GM23338 (cell line): ENCODE data around the gene GTSE1. TPM values are rescaled to one million over a fixed set of nuclear protein-coding genes. Genes with fewer than 3 reads are reported as not detected.

ENCODE experiments used
- ATAC-seq: fragments of 200-7000 bp; cut with Tn5 transposase; 3 replicates; pipeline ENCODE4 v1.9.1; 2020
- DNase-seq: peaks from one replicate; pipeline ENCODE4 v3.0.0-alpha.2; 2015; ENCODE audit warnings: low spot score
- H2AFZ ChIP-seq: fragments of 200-600 bp; sonication (generic); 2 replicates; pipeline ENCODE4 v1.8.0; 2016; ENCODE audit warnings: antibody characterized with exemption, mild to moderate bottlenecking, moderate library complexity
- H3F3A ChIP-seq: fragments of 200-600 bp; sonication (generic); replicated peaks from 2 replicates; pipeline ENCODE4 v1.8.0; 2017; ENCODE audit warnings: antibody characterized with exemption, mixed run types, low read depth
- H3K27ac ChIP-seq: fragments of 200-600 bp; sonication (generic); 2 replicates; pipeline ENCODE4 v1.6.1; 2016; ENCODE audit warnings: low read depth
- H3K27me3 ChIP-seq: fragments of 200-600 bp; sonication (generic); 2 replicates; pipeline ENCODE4 v1.8.0; 2016; ENCODE audit warnings: mild to moderate bottlenecking, mixed run types, moderate library complexity; ENCODE audit not compliant: insufficient read depth
- H3K36me3 ChIP-seq: fragments of 200-600 bp; sonication (generic); 2 replicates; pipeline ENCODE4 v1.8.0; 2016; ENCODE audit warnings: mild to moderate bottlenecking; ENCODE audit not compliant: insufficient read depth
- H3K4me1 ChIP-seq: fragments of 200-600 bp; sonication (generic); 2 replicates; pipeline ENCODE4 v1.8.0; 2016; ENCODE audit warnings: mild to moderate bottlenecking, moderate library complexity; ENCODE audit not compliant: insufficient read depth
- H3K4me2 ChIP-seq: fragments of 200-600 bp; sonication (generic); 2 replicates; pipeline ENCODE4 v1.7.1; 2017; ENCODE audit warnings: mixed run types
- H3K4me3 ChIP-seq: fragments of 200-600 bp; sonication (generic); 2 replicates; pipeline ENCODE4 v1.6.1; 2016; ENCODE audit warnings: mixed run types
- H3K79me2 ChIP-seq: fragments of 200-600 bp; sonication (generic); replicated peaks from 2 replicates; pipeline ENCODE4 v1.8.0; 2017; ENCODE audit warnings: mild to moderate bottlenecking; ENCODE audit not compliant: insufficient read depth
- H3K9me2 ChIP-seq: fragments of 200-600 bp; sonication (generic); 2 replicates; pipeline ENCODE4 v1.8.0; 2017; ENCODE audit not compliant: insufficient read depth
- H4K20me1 ChIP-seq: fragments of 200-600 bp; sonication (generic); replicated peaks from 2 replicates; pipeline ENCODE4 v1.8.0; 2017; ENCODE audit warnings: mild to moderate bottlenecking; ENCODE audit not compliant: insufficient read depth
- H3K27ac Mint-ChIP-seq: 2 replicates; pipeline ENCODE4 v1.8.0; 2020; ENCODE audit warnings: inconsistent platforms, mild to moderate bottlenecking, moderate library complexity, mixed read lengths
- H3K27me3 Mint-ChIP-seq: 3 replicates; pipeline ENCODE4 v1.8.0; 2022; ENCODE audit warnings: low read depth, mild to moderate bottlenecking, moderate library complexity, mixed read lengths, inconsistent platforms; ENCODE audit not compliant: insufficient read depth, poor library complexity
- H3K36me3 Mint-ChIP-seq: 3 replicates; pipeline ENCODE4 v1.8.0; 2021; ENCODE audit warnings: low read depth, mild to moderate bottlenecking, inconsistent platforms, moderate library complexity, mixed read lengths
- H3K4me1 Mint-ChIP-seq: 3 replicates; pipeline ENCODE4 v1.8.0; 2020; ENCODE audit warnings: mild to moderate bottlenecking, inconsistent platforms, mixed read lengths
- H3K4me3 Mint-ChIP-seq: 3 replicates; pipeline ENCODE4 v1.8.0; 2021; ENCODE audit warnings: moderate library complexity, mild to moderate bottlenecking, inconsistent platforms, mixed read lengths
- H3K9me3 Mint-ChIP-seq: 3 replicates; pipeline ENCODE4 v1.8.0; 2020; ENCODE audit warnings: moderate library complexity, mild to moderate bottlenecking, inconsistent platforms, mixed read lengths
- ETS1 ChIP-seq: IDR thresholded peaks from 2 replicates; pipeline ENCODE4 v1.6.1; 2016; ENCODE audit warnings: antibody characterized with exemption
- EZH2 ChIP-seq: fragments of 200-600 bp; sonication (generic); IDR thresholded peaks from one replicate; pipeline ENCODE4 v1.8.0; 2017; ENCODE audit warnings: antibody characterized with exemption, mild to moderate bottlenecking, low read depth; ENCODE audit not compliant: unreplicated experiment
- EZH2phosphoT487 ChIP-seq: fragments of 200-600 bp; sonication (generic); IDR thresholded peaks from one replicate; pipeline ENCODE4 v1.8.1; 2018; ENCODE audit warnings: antibody characterized with exemption; ENCODE audit not compliant: unreplicated experiment
- POLR2AphosphoS5 ChIP-seq: IDR thresholded peaks from 2 replicates; pipeline ENCODE4 v1.6.1; 2016; ENCODE audit warnings: antibody characterized with exemption, low read depth
- STAT1 ChIP-seq: IDR thresholded peaks from one replicate; pipeline ENCODE4 v1.6.1; 2016; ENCODE audit warnings: antibody characterized with exemption; ENCODE audit not compliant: unreplicated experiment
- polyA plus RNA-seq: library from polyadenylated mRNA; unstranded; fragments of >200 nt; fragmentation: Nextera tagmentation; extraction: Ambion mirVana; gene quantifications from 2 replicates; pipeline ENCODE4 v1.2.1, GENCODE V29; 2016
- total RNA-seq: library from RNA; depleted of rRNA; stranded (reverse); fragments of >200 nt; shearing (Covaris generic); gene quantifications from 2 replicates; pipeline ENCODE4 v1.2.3, GENCODE V29; 2014
- TF ChIP-seq, protein P1 (sequence below), 2 experiments: fragments of 200-600 bp in 1 of 2; sonication (generic) in 1 of 2; conservative IDR thresholded peaks; 2 replicates each; pipeline versions ENCODE4 v1.5.1 to v1.6.1; 2016 to 2017; ENCODE audit warnings: antibody characterized with exemption in 2 of 2, low read depth in 2 of 2, mild to moderate bottlenecking in 2 of 2, moderate library complexity in 1 of 2
- TF ChIP-seq, protein P2 (sequence below): fragments of 250-450 bp; sonication (Bioruptor Pico); IDR thresholded peaks from 2 replicates; pipeline ENCODE4 v1.5.0; 2020; ENCODE audit warnings: mild to moderate bottlenecking, moderate library complexity

Gene GTSE1
- total and polyA plus RNA-seq, 2 experiments from 2014 or later: 26.3 to 28.6 TPM

GRCh38 chr22:46368422-46368821 lies 71.8 kb downstream of the GTSE1 start:
- no peaks in the 10 kb centered on the region for H3K79me2 ChIP-seq
- H3K9me3 Mint-ChIP-seq: no peaks in the 10 kb centered on the region
- H3K36me3 Mint-ChIP-seq: no peaks in the 10 kb centered on the region
- no peak overlapping the region for H3K4me3 ChIP-seq
- no peaks in the 10 kb centered on the region for H4K20me1 ChIP-seq
- no peak overlapping the region for H3K27ac ChIP-seq
- peaks cover 6% of the 10 kb centered on the region for H3K27me3 Mint-ChIP-seq
- no peaks in the 10 kb centered on the region for H3K9me2 ChIP-seq
- no peaks in the 10 kb centered on the region for H3K36me3 ChIP-seq
- no peak overlapping the region for H2AFZ ChIP-seq
- DNase-seq (no peak), ATAC-seq (no peak)
- no peak for TF ChIP-seq POLR2AphosphoS5
- TF ChIP-seq EZH2: no peak
- TF ChIP-seq EZH2phosphoT487: no peak
- peaks cover 4% of the 10 kb centered on the region; the same call in 1 of the 2 replicates for H3K4me1 ChIP-seq
- peaks cover 6% of the 10 kb centered on the region for H3K4me1 Mint-ChIP-seq
- H3K4me3 Mint-ChIP-seq: no peak overlapping the region
- no peak overlapping the region for H3K27ac Mint-ChIP-seq
- H3K4me2 ChIP-seq: no peak overlapping the region
- H3F3A ChIP-seq: 0 out of 2 replicates have a peak, but pooled peaks cover 4% of the 10 kb centered on the region
- no peaks in the 10 kb centered on the region for H3K27me3 ChIP-seq

DNA sequence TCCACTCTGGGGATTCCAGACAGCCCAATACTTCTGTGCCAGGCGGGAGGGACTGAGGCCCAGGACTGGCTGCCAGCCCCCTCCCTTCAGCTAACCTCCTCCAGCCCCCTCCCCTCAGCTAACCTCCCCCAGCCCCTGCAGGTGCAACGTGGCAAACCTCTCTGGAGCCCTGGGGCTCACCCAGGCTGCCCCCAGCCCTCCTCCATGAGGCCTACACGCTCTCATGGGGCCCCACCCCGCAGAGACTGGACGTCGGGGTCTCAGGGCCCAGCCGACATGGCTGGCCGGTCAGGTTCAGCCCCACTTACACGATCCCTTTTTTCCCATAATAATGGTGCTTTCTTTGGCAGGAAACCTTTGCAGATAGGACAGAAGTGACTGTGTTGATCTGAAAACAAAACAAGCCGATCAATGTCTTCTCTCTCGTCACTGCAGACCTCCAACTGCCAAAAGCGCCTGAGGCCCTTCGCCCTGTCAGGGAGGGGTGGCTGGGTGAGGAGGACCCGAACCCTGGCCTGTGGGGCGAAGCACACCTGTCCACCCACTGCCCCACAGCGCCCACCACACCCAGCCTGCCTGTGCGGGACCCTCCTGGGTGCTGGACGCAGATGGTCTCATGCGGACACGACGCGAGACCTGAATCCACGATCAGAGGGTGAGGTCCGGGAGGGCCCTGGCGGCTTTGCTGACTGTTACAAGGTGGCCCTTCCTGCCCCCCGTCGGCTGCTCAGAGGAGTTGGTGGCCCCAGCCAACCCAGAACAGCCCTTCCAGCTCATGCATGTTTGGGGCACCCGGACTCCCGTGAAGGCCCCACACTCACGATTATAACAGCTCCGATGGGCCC lies 72.4 kb downstream of the GTSE1 start:
- Histone ChIP-seq H4K20me1 (no peaks in the 10 kb centered on the region), H3K4me2 (no peak overlapping the region), H3K79me2 (no peaks in the 10 kb centered on the region), H3K4me1 (peaks cover 4% of the 10 kb centered on the region; the same call in 1 of the 2 replicates), H3K4me3 (no peak overlapping the region), H3F3A (0 out of 2 replicates have a peak, but pooled peaks cover 4% of the 10 kb centered on the region), H3K36me3 (no peaks in the 10 kb centered on the region), H2AFZ (no peak overlapping the region), H3K27ac (no peak overlapping the region), H3K27me3 (no peaks in the 10 kb centered on the region), H3K9me2 (no peaks in the 10 kb centered on the region)
- Mint-ChIP-seq H3K36me3 (no peaks in the 10 kb centered on the region), H3K9me3 (no peaks in the 10 kb centered on the region), H3K4me3 (no peak overlapping the region), H3K27me3 (peaks cover 4% of the 10 kb centered on the region), H3K27ac (no peak overlapping the region), H3K4me1 (peaks cover 6% of the 10 kb centered on the region)
- no peak for ATAC-seq
- DNase-seq: no peak
- TF ChIP-seq STAT1 (no peak), ETS1 (no peak), POLR2AphosphoS5 (no peak), EZH2 (no peak)
- TF ChIP-seq, protein P1, sequence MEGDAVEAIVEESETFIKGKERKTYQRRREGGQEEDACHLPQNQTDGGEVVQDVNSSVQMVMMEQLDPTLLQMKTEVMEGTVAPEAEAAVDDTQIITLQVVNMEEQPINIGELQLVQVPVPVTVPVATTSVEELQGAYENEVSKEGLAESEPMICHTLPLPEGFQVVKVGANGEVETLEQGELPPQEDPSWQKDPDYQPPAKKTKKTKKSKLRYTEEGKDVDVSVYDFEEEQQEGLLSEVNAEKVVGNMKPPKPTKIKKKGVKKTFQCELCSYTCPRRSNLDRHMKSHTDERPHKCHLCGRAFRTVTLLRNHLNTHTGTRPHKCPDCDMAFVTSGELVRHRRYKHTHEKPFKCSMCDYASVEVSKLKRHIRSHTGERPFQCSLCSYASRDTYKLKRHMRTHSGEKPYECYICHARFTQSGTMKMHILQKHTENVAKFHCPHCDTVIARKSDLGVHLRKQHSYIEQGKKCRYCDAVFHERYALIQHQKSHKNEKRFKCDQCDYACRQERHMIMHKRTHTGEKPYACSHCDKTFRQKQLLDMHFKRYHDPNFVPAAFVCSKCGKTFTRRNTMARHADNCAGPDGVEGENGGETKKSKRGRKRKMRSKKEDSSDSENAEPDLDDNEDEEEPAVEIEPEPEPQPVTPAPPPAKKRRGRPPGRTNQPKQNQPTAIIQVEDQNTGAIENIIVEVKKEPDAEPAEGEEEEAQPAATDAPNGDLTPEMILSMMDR (conservative IDR thresholded peaks at IDR 0.05; ENCODE audit: low read depth in 2 of 2): no peak
- TF ChIP-seq, protein P2, sequence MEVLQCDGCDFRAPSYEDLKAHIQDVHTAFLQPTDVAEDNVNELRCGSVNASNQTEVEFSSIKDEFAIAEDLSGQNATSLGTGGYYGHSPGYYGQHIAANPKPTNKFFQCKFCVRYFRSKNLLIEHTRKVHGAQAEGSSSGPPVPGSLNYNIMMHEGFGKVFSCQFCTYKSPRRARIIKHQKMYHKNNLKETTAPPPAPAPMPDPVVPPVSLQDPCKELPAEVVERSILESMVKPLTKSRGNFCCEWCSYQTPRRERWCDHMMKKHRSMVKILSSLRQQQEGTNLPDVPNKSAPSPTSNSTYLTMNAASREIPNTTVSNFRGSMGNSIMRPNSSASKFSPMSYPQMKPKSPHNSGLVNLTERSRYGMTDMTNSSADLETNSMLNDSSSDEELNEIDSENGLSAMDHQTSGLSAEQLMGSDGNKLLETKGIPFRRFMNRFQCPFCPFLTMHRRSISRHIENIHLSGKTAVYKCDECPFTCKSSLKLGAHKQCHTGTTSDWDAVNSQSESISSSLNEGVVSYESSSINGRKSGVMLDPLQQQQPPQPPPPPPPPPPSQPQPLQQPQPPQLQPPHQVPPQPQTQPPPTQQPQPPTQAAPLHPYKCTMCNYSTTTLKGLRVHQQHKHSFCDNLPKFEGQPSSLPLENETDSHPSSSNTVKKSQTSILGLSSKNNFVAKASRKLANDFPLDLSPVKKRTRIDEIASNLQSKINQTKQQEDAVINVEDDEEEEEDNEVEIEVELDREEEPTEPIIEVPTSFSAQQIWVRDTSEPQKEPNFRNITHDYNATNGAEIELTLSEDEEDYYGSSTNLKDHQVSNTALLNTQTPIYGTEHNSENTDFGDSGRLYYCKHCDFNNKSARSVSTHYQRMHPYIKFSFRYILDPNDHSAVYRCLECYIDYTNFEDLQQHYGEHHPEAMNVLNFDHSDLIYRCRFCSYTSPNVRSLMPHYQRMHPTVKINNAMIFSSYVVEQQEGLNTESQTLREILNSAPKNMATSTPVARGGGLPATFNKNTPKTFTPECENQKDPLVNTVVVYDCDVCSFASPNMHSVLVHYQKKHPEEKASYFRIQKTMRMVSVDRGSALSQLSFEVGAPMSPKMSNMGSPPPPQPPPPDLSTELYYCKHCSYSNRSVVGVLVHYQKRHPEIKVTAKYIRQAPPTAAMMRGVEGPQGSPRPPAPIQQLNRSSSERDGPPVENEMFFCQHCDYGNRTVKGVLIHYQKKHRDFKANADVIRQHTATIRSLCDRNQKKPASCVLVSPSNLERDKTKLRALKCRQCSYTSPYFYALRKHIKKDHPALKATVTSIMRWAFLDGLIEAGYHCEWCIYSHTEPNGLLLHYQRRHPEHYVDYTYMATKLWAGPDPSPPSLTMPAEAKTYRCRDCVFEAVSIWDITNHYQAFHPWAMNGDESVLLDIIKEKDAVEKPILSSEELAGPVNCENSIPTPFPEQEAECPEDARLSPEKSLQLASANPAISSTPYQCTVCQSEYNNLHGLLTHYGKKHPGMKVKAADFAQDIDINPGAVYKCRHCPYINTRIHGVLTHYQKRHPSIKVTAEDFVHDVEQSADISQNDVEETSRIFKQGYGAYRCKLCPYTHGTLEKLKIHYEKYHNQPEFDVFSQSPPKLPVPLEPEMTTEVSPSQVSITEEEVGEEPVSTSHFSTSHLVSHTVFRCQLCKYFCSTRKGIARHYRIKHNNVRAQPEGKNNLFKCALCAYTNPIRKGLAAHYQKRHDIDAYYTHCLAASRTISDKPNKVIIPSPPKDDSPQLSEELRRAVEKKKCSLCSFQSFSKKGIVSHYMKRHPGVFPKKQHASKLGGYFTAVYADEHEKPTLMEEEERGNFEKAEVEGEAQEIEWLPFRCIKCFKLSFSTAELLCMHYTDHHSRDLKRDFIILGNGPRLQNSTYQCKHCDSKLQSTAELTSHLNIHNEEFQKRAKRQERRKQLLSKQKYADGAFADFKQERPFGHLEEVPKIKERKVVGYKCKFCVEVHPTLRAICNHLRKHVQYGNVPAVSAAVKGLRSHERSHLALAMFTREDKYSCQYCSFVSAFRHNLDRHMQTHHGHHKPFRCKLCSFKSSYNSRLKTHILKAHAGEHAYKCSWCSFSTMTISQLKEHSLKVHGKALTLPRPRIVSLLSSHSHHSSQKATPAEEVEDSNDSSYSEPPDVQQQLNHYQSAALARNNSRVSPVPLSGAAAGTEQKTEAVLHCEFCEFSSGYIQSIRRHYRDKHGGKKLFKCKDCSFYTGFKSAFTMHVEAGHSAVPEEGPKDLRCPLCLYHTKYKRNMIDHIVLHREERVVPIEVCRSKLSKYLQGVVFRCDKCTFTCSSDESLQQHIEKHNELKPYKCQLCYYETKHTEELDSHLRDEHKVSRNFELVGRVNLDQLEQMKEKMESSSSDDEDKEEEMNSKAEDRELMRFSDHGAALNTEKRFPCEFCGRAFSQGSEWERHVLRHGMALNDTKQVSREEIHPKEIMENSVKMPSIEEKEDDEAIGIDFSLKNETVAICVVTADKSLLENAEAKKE (CRISPR knock-in tag): no peak
